ENCODE results near the gene ELL2.

The ELL2 gene

DNA sequence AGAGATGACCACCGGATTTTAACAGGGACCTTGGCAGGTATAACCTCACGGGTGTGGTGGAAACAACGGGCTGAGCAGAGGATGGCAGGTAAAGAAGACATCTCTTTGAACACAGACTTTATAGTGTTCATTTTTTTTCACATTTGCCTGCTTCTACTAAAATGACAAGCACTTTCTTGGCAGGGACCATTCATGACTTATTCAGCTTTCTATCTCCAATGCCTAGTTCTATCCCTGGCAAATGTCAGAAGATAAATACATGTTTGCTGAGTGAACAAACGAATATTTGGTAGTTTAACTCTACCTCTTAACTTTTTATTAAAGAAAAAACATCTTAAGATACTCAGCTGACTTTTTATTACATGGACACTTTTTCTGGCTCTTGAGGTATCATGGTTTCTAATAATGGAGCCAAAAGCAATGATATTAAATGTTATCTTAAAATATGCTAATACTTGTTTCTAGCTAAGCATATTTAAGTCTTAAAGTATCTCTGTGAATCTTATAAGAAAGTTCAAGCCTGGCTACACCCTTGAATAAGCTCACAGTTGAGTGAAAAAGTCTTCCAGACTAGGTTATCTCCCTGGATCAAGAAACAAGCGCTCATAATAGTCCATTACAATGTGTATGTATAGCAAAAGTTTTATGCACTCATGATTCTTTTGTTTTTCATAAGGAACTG lies 8.5 kb downstream of the ELL2 start:
- DNase-seq, result no peak

DNA sequence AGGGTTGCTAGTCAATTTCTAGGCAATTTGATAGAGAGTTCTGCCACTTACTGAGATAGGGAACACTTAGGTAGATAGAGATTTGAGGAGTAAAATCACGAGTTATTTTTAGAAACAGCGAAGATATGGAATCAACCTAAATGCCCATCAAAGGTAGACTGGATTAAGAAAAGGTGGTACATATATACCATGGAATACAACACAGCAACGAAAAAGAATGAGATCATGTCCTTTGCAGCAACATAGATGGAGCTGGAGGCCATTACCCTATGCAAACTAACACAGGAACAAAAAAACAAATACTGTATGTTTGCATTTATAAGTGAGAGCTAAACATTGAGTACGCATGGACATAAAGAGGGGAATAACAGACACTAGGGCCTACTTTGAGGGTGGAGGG lies 9.7 kb downstream of the ELL2 start:
- no peak for DNase-seq

DNA sequence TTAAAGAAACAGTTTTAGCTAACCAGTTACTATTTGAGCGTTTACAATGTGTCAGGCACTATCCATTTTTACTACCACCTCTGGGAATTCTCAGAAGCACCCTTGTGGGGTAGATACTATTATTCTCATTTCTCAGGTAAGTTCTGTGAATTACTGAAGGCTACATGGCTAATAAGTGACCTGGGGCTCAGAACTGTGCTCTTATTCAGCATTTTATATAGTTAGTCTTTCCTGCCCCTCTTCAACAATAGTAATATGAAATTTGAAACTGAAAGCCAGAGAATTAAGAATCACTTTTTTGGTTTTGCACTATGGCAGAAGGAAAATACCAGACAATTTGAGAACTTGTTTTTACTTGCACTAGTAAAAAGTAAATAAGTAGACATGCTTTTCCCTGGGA lies 11.8 kb downstream of the ELL2 start:
- DNase-seq, result no peak

DNA sequence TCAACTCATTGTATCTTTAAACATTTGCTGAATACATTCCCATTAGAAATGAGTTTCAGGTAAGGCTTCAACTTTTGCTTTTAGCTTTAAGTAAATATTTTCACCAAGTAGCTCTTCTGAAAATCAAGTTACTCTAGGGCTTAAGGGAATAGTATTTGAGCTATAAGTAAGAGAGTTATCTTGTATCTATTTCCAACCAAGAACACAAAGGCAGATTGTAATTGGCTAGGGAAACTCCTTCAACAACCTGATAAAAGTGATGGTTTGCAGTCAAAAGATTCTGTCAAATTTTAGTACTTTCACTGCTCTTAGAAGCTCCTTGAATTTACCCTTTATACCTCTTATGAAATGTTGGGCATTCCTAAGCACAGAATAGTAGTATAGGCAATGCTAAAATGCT lies 13.0 kb downstream of the ELL2 start:
- no peak for DNase-seq

DNA sequence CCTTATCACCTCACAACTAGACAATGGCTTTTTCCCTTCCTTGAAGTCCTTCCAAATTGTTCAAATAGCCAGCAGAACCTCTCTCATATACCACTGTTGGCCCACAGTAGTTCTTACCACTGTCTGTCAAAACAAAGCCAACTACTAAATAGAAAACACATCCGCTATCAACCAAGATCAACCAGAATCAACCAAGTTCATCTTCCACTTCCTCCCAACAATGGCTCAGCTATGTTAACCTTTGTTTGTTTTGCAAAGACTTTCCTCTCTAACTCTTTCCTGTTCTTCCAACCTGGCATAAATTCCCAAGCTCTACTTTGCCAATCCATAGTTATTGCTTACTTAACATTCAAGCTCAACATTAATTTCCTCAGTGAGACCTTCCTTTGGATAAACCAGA lies 15.2 kb downstream of the ELL2 start:
- no peak for DNase-seq

DNA sequence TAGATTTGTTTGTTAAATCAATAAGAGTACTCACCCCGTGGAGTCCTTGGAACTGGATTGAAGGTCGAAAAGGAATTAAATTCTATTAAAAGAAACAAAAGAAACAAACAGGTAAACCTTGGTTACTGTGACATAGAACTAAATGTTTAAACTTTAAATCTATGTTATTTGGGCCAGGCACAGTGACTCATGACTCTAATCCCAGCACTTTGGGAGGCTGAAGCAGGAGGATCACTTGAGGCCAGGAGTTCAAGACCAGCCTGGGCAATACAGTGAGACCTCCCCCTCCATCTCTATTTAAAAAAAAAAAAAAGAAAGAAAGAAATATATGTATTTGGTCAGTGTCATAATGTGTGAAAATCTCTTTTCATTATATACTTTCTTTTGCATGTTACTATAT lies 18.7 kb downstream of the ELL2 start:
- DNase-seq, result no peak

DNA sequence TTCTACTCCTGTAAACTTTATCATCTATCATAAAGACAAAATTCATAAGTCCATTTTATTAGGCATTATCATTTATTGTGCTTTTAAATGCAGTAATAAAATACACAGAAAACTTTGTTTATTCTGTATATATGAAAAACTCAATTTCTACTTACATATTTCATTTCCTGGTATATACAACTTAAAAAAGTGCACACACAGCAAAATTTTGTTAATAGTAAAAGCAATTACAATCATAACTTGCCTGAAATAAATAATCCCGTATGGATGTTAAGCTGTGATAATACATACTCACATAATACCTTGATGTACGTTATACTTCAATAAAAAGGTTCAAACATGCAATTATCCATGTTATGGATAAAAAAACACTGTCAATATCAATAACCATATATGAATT lies 19.2 kb downstream of the ELL2 start:
- DNase-seq, result no peak

DNA sequence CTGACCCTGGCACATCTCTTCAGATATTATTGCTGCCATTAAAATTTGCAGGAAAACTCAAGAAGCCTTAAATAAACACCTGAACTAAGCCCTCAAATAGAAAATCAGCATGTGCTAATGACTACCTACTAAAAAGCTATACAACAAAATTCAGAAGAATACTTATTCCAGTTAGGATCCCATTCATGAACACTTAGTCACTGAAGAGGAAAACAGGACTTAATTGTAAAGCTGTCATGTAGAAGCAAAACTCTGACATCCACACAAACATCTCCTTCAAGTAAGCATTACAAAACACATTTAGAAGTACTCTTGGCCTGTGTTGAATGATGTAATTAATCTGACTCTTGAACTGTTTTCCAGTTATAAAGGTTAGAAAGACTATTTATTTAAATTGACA lies 19.9 kb downstream of the ELL2 start:
- DNase-seq, result no peak

DNA sequence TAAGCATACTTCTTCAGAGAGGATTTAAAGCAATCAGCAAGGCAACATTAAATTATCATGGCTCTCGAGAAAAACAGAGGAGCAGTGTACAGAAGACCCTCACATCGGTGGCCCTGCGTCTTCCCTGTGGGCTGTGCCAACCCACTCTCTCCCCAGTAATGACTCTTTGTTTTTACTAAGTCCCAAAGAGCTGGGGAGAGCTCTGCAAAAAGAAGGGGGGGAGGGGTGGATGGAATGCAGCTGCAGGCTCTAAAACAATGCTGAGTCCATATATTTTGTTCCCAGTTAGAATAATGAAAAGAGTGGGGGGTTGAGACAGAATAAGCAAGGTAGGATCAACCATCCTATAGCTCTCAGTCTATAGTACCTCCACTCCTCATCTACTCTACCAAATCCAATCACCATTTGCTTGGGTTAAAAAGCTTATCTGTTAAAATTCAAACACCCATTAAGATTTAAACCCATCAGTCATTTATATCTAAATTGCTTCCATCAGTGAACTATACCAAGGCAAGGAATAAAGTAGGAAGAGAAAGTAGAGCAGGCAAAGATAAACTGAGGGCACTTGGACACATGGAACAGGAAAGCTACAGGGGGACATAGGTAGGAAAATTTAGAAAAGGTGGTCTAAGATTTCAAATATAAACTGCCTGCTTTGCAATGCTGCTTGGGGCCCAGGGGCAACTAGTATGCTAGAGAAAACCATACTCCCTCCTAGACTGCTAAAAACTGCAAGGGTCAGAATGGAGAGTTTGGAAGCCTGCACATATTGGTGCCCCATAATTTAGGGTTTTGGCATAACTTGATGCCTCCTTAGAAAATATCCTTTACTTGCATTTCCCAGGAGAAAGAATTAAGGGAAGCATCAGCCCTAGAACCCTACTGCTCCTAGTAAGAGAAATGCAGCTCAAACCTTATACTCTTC lies 20.6 kb downstream of the ELL2 start:
- no peak for DNase-seq

DNA sequence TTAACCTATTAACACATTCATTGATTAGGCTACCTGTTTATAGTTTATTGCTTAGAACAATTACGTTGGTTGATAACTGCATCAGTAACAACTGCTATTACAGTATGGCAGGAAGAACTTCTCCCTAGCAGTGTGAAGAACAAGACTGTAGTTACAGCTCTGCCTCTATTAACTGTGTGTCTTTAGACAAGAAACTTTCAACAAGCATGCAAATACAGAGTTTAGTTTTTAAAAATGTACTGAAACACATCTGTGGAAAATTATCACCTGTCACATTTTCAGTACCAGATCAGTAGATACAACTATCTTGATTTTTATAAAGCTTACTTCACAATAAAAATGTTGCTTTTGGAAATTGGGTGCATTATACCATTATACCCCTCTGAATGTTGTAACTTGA lies 22.2 kb downstream of the ELL2 start:
- no peak for DNase-seq

DNA sequence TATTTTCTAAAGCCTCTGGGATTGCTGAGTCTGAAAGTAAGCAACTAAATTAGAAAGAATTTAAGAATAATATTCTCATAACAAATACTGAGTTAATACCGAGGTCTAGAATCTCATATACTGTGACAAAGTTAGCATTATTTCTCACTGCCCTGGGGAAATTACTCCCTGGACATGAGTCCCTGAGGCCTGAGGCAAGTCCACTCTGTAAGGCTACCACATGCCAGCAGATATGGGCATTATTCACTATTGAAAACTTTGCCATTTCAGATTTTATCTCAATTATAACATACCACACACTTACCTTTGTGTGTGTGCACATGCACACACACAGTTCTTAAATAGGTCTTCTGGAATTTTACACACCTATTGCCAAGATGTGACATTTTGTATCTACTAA lies 22.9 kb downstream of the ELL2 start:
- no peak for DNase-seq

DNA sequence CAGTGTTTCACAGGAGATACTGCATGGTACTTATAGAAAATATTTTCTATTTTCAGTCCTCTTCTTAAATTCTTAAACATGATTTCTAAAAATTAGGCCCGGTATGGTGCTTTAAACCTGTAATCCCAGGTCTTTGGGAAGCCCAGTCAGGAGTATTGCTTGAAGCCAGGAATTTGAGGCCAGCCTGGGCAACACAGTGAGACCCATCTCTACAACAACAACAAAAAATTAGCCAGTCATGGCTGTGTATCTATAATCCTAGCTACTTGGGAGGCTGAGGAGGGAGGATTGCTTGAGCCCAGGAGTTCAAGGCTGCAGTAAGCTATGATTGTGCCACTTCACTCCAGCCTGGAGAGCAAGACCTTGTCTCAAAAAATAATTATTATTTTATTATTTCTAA lies 23.3 kb downstream of the ELL2 start:
- no peak for DNase-seq

DNA sequence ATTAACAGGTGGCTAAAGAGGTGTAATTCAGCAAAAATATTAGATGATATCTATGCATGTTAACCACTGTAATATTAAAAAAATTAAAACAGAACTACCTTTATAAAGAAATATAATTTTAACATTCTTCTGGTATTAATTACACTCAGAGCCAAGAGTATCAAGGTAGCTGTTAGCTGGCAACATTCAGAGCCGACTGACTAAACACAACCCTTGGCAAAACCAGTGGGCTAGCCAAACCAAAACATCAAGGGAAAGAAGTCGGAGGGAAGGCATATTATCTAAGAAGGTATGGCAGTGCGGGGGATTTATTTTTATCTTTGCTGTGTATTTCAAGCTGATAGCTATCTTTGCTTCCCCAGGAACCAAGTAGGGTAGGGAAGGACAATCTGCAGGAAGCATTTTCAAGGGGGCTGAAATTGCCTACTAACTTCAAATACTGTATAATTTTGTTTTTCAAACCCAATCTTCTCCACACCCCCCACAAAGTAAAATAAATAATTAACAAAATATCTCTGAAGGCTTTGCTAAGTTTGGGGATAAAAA lies 24.0 kb downstream of the ELL2 start:
- no peak for DNase-seq

DNA sequence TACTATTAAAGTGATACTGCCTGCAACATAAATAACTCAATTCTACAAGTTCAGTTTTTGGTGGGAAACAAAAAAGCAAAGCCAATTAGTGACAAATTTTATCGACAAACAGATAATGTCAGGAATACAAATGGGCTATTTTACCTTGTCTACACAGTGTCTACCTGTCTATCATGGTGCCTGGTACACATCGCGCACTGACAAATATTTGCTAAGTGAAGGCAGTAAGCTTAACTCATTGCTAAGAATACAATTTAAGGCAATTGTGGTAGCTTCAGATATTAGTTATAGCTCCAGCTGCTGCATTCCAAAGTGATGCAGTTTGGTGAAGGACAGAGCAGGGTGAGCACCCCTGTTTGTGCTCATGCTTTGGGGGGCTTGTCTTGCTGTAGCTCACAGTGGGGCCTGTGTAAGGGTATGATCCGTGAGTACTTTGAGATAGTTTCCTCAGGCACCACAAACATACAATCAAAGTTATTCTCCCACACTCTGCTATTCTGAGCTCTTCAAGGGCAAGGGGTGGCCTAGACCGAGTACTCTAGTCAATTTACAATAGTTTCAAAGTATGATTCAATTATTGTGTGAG lies 24.7 kb downstream of the ELL2 start:
- DNase-seq, result no peak

DNA sequence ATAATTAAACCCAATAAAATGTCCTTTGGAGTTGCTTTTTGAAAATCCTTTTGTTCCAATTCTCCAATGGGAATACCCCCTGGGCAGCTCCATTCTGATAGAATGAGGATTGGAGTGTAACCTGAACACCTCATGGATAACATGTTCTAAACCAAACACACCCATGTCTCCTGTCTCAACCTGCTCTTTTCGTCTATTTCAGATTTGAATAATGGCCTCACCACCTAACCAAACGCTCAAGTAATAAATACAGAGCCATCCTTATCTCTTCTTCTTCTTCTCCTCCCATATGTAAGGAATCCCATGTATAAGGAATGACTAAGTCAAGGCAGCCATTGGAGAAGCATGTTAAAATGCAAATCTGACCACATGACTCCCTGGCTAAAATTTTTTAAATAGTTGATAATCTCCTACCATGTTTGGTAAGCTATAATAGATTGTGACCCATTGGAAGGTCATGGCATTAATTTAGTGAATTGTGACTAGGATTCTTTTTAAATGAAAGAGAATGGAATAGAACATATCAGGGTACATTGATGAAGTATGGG lies 26.0 kb downstream of the ELL2 start:
- no peak for DNase-seq

DNA sequence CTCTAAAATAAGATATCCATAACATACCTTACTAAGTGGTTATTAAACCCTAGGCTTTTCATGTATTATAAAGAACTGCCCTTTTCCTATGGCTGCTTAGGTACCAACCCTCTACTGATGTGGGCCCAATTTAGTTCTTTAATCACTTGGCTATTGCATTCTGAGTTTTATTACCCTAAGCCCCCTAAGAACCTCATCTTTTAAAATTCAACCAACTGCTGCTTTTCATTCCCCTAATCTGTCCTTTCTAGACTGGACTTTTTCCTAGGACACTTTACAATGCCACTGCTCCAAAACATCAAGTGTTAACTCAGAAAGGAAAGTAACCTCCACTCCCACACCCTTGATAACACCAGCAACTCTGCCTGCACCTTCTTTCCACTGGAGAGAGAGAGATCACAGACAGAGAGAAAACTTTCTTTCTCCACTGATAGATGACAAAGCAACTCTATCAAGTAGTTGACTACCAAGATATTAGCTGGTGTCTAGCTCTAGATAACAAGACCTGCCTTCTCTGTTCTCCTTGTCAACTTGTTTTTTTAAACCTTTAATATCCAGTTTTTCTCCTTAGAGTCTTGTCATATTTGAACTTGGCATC lies 27.3 kb downstream of the ELL2 start:
- DNase-seq, result no peak

DNA sequence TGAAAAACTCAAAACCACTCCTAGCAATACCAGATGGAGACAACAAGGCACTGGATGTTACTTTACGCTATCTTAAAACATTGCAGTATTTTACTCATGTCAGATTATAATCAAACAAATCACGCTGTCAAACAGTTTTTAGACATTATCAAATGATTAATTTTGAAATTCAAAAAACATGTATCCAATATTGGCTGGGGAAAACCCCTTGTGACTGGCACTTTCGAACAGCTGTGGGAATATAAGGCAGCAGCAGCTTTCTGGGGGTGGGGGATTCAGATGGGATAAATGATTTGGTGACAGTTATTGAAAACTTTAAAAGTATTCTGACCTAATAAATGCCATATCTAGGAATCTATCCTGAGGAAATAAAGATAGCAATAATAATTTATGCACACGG lies 28.7 kb downstream of the ELL2 start:
- DNase-seq, result no peak

DNA sequence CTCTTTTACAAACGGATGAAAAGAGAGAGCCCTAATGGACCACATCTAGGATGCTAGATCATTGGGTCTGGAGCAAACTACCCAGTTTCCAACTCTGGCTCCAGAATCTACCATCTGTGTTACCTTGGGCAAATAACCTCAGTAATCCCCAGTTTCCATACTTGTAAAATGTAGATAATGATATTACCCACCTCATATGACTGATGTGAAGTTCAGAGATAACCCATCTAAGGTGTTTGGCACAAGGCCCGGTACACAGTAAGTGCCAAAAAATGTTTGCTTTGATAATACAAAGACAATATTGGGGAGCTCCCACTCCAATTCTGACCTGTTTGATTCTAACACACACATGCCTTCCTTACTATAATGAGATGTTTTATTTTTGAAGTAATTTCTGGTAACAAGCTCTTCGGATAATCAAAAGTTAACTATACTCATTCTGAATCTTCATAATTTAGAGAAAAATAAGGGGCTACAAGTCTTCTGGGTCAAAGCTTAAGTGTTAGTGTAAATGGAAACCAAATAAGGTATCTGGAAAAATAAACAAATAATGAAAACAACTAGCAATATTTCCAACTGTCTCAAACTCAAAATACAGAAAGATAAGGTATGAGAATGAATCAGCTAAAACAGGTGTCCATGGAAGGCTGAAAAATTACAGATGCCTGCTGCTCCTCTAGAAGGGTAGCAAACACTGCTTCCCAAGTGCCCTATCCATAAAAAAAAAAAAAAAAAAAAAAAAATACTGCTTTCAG lies 30.4 kb downstream of the ELL2 start:
- no peak for DNase-seq

DNA sequence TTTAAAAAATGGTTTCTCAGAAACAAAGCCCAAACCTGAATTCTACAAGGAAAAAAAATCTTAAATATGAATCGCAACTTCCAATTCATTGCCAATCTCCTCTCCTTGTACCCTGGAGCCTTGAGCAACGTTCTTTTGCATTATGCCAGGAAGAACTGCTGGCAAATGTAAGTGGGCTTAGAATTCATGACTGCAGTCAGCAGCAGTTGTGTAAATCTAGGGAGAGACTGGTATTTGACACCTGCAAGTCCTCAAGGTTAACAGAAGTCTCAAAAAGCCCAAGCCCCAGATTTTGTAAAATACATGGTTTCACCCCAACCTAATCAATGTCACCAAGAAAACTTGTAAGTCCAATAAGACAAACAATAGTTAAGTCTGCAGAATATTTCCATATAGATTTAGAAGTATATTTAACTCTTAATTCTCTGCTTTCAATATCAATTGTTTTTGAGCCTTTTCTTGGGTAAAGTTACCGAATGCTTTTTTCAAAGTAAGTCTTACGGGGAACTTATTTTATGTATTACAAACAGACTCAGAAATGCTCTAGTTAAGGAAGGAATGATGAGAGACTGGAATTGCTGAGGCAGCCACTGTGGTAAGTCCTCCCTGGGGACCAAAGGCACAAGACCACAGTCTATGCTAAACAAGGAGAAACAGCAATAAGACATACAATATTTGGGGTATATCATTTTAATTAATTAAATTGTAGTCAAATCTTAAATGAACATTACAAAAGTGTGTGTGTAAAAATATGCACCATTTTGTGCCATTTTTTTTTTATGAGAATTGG lies 31.3 kb downstream of the ELL2 start:
- no peak for DNase-seq

DNA sequence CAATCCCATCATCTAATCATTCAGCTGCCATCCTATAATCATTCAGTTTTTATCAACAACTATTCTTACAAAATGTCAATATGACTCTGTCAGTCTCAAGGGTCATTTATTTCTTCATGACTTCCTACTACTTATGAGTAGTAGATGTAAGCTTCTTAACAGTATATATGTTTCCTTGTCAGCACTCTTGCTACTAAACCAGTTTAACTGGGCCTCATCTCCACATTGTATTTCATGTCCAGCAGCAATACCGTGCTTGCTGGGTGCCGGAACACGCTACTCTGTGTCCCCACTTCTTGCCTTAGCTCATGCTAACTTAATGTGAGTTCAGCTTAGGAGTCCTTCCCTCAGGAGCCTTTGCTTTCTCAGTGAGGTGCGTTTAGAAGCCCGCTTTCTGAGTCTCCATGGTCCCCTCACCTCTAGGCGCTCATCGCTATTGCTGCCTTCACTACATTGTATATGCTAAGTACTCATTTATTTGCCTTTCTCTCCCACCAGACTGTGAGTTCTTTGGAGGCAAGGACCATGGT lies 32.9 kb downstream of the ELL2 start:
- DNase-seq, result no peak

All from cortex of kidney (tissue), 1 donor.